Thyroid gland (tissue), 4 donors: ENCODE measurements around the gene TMPRSS5. TPM values are rescaled to one million over a fixed set of nuclear protein-coding genes. Genes with fewer than 3 reads are reported as not detected.

Source experiments
- DNase-seq, 2 donors: peaks; one replicate each; pipeline ENCODE4 v3.0.0-alpha.2; 2019
- H3K27ac ChIP-seq, 3 donors: fragments of 200-600 bp; sonication (generic); 1 replicate in 2 of 3; 2 replicates in 1 of 3; pipeline ENCODE4 v1.5.1; 2016 to 2019; ENCODE audit warnings: mild to moderate bottlenecking in 1 of 3, moderate library complexity in 1 of 3
- H3K27me3 ChIP-seq: fragments of 200-600 bp; sonication (generic); one replicate; pipeline ENCODE4 v1.5.1; 2019
- H3K36me3 ChIP-seq, 2 donors: fragments of 200-600 bp; sonication (generic); one replicate each; pipeline ENCODE4 v1.5.1; 2016 to 2019
- H3K4me1 ChIP-seq, 2 donors: fragments of 200-600 bp; sonication (generic); one replicate each; pipeline ENCODE4 v1.5.1; 2017 to 2019
- H3K4me3 ChIP-seq, 3 donors: fragments of 200-600 bp; sonication (generic); replicated peaks in 1 of 3; 1 replicate in 2 of 3; 2 replicates in 1 of 3; pipeline ENCODE4 v1.5.1; 2016; ENCODE audit warnings: mild to moderate bottlenecking in 1 of 3
- H3K9me3 ChIP-seq: fragments of 200-600 bp; sonication (generic); one replicate; pipeline ENCODE4 v1.5.1; 2017
- POLR2A ChIP-seq, 2 donors: fragments of 450-650 bp; IDR thresholded peaks; one replicate each; pipeline ENCODE4 v1.6.1; 2017; ENCODE audit warnings: antibody characterized with exemption in 2 of 2, mild to moderate bottlenecking in 2 of 2, moderate library complexity in 1 of 2
- WGBS, 2 donors: methylation state at CpG; one replicate each; pipeline ENCODE4 v1.1.5; 2017; 5-methylcytosine and 5-hydroxymethylcytosine counted together
- intact Hi-C: fragments of 100-400 bp; cut with DNase I; formaldehyde crosslinking; loops from one replicate; pipeline ENCODE4 v1.15.1; 2023
- total RNA-seq, 4 donors: library from RNA; depleted of rRNA; stranded (reverse); fragments of >200 nt; gene quantifications; one replicate each; pipeline ENCODE4 v1.2.3, GENCODE V29; 2016
- TF ChIP-seq, protein P1 (sequence below), 6 experiments: fragments of 200-600 bp in 3 of 6; fragments of 450-650 bp in 3 of 6; sonication (generic) in 3 of 6; IDR thresholded peaks; one replicate each; pipeline ENCODE4 v1.5.1; 2016 to 2019; ENCODE audit warnings: antibody characterized with exemption in 6 of 6, mild to moderate bottlenecking in 2 of 6, inconsistent platforms in 1 of 6, moderate library complexity in 1 of 6

TMPRSS5 gene
- total RNA-seq, 4 donors from 2014 or later, result 0.40 to 0.59 (median 0.45) TPM; not detected in 1

DNA sequence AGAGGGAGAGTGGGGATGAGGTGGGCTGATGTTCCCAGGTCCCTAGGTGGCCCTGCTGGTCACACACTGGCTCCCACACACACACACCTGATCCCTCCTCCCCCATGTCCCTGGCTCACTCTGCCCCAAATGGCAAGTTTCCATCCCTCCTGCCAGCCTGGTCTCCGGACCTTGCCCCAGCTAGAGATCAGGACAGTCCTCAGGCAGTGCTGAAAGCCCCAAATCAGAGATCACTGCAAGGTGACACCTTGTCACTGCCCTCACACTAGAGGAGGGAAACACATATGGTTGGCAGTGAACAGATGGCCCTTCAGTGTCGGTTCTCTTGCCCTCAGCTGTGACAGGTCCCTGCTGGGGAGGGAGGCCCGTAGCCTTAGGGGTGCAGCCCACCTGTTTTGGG is 7.6 kb downstream of the TMPRSS5 start:
- no peaks in the 10 kb centered on the region for H3K36me3 ChIP-seq
- no peaks in the 10 kb centered on the region for H3K4me1 ChIP-seq
- WGBS, 2 donors, result 63 to 82% methylated on average over 1 to 3 of the region's 3 CpGs
- intact Hi-C loops, result no loop called here
- DNase-seq, result no peak
- no peaks in the 10 kb centered on the region for H3K27me3 ChIP-seq
- TF ChIP-seq, protein P1, sequence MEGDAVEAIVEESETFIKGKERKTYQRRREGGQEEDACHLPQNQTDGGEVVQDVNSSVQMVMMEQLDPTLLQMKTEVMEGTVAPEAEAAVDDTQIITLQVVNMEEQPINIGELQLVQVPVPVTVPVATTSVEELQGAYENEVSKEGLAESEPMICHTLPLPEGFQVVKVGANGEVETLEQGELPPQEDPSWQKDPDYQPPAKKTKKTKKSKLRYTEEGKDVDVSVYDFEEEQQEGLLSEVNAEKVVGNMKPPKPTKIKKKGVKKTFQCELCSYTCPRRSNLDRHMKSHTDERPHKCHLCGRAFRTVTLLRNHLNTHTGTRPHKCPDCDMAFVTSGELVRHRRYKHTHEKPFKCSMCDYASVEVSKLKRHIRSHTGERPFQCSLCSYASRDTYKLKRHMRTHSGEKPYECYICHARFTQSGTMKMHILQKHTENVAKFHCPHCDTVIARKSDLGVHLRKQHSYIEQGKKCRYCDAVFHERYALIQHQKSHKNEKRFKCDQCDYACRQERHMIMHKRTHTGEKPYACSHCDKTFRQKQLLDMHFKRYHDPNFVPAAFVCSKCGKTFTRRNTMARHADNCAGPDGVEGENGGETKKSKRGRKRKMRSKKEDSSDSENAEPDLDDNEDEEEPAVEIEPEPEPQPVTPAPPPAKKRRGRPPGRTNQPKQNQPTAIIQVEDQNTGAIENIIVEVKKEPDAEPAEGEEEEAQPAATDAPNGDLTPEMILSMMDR (IDR thresholded peaks at IDR 0.05), result no peak
- TF ChIP-seq POLR2A (IDR thresholded peaks at IDR 0.05), result no peak
- no peak overlapping the region for H3K4me3 ChIP-seq
- no peak overlapping the region for H3K27ac ChIP-seq
- H3K9me3 ChIP-seq, result no peaks in the 10 kb centered on the region

DNA sequence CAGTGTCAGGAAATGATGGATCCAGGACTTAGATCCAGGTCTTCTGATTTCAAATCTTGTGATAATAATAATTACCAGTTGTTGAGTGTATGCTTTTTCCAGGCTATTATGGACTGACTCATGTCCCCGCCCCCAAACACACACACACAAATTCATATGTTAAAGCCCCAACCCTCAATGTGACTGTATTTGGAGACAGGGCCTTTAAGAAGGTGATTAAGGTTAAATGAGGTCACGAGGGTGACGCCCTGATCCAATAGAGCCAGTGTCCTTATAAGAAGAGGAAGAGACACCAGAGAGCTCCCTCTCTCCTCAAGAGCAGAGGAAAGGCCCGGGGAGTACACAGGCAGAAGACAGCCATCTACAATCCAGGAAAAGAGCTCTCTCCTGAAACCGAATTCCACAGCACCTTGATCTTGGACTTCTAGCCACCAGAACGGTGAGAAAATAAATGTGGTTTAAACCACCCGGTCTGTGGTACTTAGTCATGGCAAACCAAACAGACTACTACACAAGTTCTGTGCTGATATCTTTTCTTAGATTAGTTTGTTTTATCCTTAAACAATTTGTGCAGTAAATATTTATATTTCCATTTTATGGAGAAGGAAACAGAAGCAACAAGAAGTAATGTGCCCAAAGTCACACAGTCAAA is 8.2 kb downstream of the TMPRSS5 start:
- H3K36me3 ChIP-seq, result no peaks in the 10 kb centered on the region
- no peak overlapping the region for H3K27ac ChIP-seq

DNA sequence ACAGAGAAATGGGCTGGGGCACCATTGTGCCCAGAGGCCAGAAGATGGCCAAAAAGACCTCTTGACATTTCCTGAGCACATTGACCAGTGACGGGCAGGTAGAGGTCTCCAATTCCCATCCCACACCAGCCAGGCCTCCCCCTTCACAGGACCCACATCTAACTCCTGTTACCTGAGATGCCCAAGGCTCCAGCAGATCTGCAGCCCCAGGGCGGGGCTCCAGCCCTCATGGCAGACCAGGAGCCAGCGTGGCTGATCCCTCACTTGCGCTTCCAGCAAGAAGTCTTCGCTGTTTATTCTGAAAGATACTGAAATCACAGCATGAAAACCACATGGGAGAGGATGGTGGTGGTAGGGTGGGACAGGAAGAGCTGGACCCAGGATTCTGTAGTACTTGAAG is 9.0 kb downstream of the TMPRSS5 start:
- H3K4me1 ChIP-seq, result no peaks in the 10 kb centered on the region
- TF ChIP-seq, protein P1 (IDR thresholded peaks at IDR 0.05), result no peak
- no peak for TF ChIP-seq POLR2A (IDR thresholded peaks at IDR 0.05)
- H3K9me3 ChIP-seq, result no peaks in the 10 kb centered on the region
- WGBS, 2 donors, result 97 to 98% methylated on average over 5 of the region's 5 CpGs
- no peak overlapping the region for H3K27ac ChIP-seq
- no peak for DNase-seq
- intact Hi-C loops, result no loop called here
- no peaks in the 10 kb centered on the region for H3K27me3 ChIP-seq
- H3K4me3 ChIP-seq, result no peak overlapping the region
- no peaks in the 10 kb centered on the region for H3K36me3 ChIP-seq

More for the DNA sequence above, 8.2 kb downstream of the TMPRSS5 start:
- no peak for DNase-seq
- Histone ChIP-seq H3K4me1 (no peaks in the 10 kb centered on the region), H3K27me3 (no peaks in the 10 kb centered on the region), H3K4me3 (no peak overlapping the region), H3K9me3 (no peaks in the 10 kb centered on the region)
- TF ChIP-seq POLR2A (IDR thresholded peaks at IDR 0.05), result no peak
- TF ChIP-seq, protein P1 (IDR thresholded peaks at IDR 0.05), result no peak
- intact Hi-C loops, result no loop called here
- 85 to 87% methylated on average over 7 of the region's 7 CpGs for WGBS, 2 donors

DNA sequence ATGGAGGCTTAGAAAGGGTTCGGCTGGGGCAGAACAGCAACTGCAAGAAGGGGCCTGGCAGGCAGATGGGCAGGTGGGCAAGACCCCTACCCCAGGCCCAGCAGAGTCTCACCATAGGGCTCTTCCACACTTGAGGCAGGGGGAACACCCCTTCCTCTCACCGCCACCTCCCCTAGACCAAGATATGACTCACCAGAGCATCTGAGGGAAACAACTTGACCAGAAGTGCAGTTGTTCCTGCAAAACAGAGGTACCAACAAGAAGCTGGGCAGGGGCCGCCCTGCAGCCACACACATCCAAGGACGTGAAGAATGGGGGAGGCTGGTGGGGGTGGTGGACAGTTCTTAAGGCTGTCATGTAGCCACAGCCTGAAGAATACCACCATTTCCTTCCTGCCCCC is 10.9 kb downstream of the TMPRSS5 start:
- intact Hi-C loops, result no loop called here

DNA sequence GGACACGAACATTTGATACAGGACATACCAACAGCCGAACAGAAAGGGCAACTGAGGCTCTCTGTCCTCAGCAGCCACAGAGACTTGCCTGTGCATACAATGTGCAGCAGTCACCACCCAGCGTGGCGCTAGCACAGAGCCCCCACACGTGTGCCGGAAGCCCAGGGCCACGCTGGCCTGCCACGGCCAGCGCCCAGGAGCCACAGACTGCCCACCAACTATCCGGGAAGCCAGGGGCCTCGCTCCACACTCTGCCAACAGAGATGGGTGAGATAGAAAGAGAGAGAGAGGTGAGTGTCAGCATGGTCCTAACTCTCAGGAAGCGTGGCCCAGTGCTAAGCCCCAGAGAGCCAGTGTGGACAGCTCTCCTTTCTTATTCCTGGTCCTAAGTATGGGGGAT is 11.7 kb downstream of the TMPRSS5 start:
- H3K27ac ChIP-seq, result no peak overlapping the region
- TF ChIP-seq, protein P1 (IDR thresholded peaks at IDR 0.05), result no peak
- no peak for TF ChIP-seq POLR2A (IDR thresholded peaks at IDR 0.05)
- H3K4me3 ChIP-seq, result no peak overlapping the region
- no peak for DNase-seq
- H3K36me3 ChIP-seq, result no peaks in the 10 kb centered on the region
- no peaks in the 10 kb centered on the region for H3K27me3 ChIP-seq
- H3K4me1 ChIP-seq, result no peaks in the 10 kb centered on the region
- H3K9me3 ChIP-seq, result no peaks in the 10 kb centered on the region
- intact Hi-C loops, result no loop called here
- WGBS, 2 donors, result 93 to 97% methylated on average over 12 of the region's 12 CpGs

More for the DNA sequence above, 10.9 kb downstream of the TMPRSS5 start:
- no peaks in the 10 kb centered on the region for H3K27me3 ChIP-seq
- no peak for DNase-seq
- WGBS, 2 donors, result 77 to 98% methylated on average over 3 to 4 of the region's 4 CpGs
- H3K36me3 ChIP-seq, result no peaks in the 10 kb centered on the region
- TF ChIP-seq, protein P1 (IDR thresholded peaks at IDR 0.05), result no peak
- TF ChIP-seq POLR2A (IDR thresholded peaks at IDR 0.05), result no peak
- H3K4me3 ChIP-seq, result no peak overlapping the region
- H3K4me1 ChIP-seq, result no peaks in the 10 kb centered on the region
- no peak overlapping the region for H3K27ac ChIP-seq
- no peaks in the 10 kb centered on the region for H3K9me3 ChIP-seq
